Measurements from ENCODE around the gene MACROD1.

MACROD1 gene, protein sequence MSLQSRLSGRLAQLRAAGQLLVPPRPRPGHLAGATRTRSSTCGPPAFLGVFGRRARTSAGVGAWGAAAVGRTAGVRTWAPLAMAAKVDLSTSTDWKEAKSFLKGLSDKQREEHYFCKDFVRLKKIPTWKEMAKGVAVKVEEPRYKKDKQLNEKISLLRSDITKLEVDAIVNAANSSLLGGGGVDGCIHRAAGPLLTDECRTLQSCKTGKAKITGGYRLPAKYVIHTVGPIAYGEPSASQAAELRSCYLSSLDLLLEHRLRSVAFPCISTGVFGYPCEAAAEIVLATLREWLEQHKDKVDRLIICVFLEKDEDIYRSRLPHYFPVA

DNA sequence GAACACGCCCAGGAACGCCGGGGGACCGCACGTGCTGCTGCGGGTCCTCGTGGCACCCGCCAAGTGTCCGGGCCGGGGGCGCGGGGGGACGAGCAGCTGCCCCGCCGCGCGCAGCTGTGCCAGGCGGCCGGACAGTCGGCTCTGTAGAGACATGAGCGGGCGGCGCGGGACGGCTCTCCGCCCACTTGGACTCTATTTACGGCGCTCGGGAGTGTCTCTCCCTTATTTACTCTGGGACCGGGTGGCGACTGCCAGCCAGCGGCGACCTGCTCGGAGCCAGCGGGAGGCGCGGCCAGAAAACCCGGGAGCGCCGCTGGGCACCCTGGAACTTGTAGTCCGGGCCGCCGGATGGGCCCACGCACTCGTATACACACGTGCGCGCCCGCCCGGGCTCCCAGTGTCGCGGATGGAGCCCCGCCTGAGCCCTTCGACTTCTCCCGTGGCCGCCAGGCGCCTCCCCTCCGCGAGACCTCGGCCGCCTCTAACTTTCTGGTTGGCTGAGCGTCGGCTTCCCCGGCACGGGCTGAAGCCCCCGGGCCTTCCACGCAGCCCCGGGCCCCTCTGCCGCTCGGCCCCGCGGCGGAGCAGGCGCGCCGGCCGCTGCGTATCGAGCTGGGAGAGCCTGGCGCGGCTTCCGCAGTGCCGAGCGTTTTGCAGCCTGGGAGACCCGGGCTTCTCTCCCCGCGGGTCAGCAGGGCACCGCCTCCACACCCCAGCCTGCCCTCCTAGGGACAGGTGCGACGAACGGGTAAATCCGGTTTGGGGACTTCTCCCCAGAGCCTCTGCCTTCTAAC lies at the start of gene MACROD1:
Gene MACROD1, minus strand, starts transcription at position 272 of the 794 bp plus-strand sequence. Its CDS starts 119 bp downstream, at position 153.
- DNase-seq, result peak; percentile 42

GRCh38 chr11:64211181-64211872 lies 45.4 kb upstream of the MACROD1 start:
- no peak for DNase-seq

GRCh38 chr11:64210301-64211020 lies 44.5 kb upstream of the MACROD1 start:
- no peak for DNase-seq

DNA sequence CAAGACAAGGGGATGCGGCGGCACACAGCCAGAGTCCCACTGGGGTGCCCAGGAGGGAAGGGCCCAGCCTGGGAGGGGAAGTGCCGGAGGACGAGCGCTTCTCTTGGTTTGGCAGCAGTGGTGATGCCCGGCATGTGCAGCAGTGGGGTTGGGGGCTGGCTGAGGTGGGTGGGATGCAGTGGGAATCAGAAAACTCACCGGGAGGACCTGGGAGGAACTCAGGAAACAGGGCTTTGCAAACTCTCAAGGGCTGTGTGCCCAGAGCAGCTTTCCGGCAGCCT lies 43.6 kb upstream of the MACROD1 start:
- DNase-seq, result no peak

GRCh38 chr11:64208796-64209562 lies 43.1 kb upstream of the MACROD1 start:
- no peak for DNase-seq

GRCh38 chr11:64208086-64208795 lies 42.3 kb upstream of the MACROD1 start:
- no peak for DNase-seq

- DNase-seq, result no peak
Measured at GRCh38 chr11:64207256-64208085, 41.6 kb upstream of the MACROD1 start.

- no peak for DNase-seq
Measured at GRCh38 chr11:64206457-64207255, 40.7 kb upstream of the MACROD1 start, which contains the start of gene FERMT3. TSS of gene FERMT3 (plus strand) at chr11:64206721. CDS start at chr11:64207365, 644 bp downstream.

- peak; percentile 78 for DNase-seq
Measured at GRCh38 chr11:64204464-64204989, 38.6 kb upstream of the MACROD1 start.

GRCh38 chr11:64204080-64204440 lies 38.1 kb upstream of the MACROD1 start:
- DNase-seq, result no peak

DNA sequence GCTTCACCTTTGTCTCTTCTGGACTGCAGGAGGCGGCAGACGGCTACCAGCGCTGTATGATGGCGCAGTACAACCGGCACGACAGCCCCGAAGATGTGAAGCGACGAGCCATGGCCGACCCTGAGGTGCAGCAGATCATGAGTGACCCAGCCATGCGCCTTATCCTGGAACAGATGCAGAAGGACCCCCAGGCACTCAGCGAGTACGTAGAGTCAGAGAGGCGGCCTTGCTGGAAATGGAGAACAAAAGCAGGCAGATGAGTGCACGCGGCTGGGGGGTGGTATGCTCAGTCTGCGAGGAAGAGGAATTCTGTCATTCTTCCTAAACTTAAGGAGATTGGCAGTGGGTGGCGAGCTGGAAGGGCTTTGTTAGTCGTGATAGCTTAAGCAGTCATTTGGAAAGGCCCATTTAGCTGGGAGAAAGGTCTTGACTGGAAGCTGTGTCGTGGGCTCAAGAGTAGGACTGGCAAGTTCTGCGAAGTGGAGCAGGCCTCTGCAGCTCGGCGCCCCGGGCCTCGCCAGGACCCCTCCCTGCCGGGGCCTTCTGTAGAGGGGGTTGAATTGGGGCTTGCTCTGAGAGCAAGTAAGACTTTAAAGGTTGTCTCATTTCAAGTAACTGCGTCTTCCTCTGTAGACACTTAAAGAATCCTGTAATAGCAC lies 37.6 kb upstream of the MACROD1 start:
- no peak for DNase-seq

GRCh38 chr11:64202992-64203391 lies 37.1 kb upstream of the MACROD1 start:
- no peak for DNase-seq

DNA sequence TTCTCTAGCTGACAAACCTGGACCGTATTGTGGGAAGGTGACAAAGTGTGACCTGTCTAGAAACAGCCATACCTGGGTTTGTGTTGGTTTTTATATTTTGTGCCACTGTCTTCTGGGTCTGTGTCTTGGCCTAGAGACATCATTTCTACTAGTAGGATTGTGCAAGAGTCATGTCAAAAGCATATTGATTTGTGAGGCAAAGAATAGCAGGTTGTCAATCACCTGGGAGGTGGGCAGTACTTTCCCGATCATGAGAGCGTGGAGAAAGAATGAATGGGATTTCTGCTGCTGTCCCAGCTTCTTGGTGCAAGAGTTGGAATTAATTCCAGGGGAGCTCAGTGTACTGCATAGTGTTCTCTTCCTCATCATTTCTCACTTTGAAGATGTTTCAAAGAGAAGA lies 35.6 kb upstream of the MACROD1 start:
- no peak for DNase-seq

GRCh38 chr11:64198511-64198910 lies 32.6 kb upstream of the MACROD1 start:
- no peak for DNase-seq

GRCh38 chr11:64196626-64197025 lies 30.7 kb upstream of the MACROD1 start:
- DNase-seq, result no peak

DNA sequence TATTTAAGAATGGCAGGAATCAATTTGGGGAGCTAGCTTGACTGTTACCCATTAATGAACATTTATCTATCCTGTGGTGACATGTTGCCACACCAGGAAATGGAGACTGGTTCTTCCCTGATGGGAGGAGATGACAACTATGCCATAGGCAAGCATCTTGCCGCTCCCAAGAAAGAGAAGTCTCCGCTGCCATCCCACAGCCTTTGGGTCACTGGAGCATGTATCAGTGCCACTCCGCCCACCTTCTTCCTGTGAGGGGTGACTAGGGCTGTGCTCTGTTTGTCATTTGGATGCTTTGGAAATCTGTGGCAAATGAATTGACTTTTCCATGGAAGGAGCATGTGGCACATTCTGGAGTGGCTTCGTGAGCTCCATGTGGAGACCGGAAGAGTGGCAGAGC lies 26.5 kb upstream of the MACROD1 start:
- no peak for DNase-seq

DNA sequence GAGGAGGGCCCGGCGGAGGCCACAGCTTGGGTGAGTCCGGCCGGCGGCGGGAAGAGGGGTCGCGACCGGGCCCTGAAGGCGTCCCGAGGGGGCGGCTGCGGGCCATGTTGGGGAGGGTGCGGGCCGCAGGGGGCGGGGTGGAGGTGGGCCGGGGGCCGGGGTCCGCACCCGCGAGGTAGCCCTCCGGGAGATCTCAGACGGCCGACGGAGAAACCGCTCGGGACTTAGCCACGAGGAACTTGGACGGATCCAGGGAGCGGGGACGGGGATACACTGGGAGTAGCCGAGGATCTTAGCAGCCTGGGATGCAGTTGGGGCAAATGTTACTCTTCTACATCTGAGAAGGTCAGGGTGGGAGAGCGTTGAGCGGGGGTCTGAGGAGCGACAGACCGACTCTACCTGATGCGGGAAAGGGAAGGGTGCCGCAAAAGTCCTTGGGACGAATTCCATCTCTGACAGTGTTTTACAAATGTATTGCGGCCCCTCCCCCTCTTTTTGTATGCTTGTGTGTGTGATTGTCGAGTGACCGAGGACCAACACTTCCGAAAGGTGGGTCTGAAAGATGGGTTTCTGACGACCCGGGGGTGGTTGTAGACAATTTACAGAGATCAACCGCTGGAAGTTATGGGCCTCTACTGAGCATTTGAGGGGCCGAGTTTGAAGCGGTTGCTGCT lies 20.7 kb upstream of the MACROD1 start:
- DNase-seq, result no peak

Measured in NCI-H1436 (cell line).